IMR-90 (cell line): ENCODE data around the gene ESAM. TPM values are rescaled to one million over a fixed set of nuclear protein-coding genes. Genes with fewer than 3 reads are reported as not detected.

ENCODE experiments used
- ATAC-seq: fragments of 200-7000 bp; cut with Tn5 transposase; 2 replicates; pipeline ENCODE4 v1.9.1; 2020; ENCODE audit warnings: low read depth, mild to moderate bottlenecking, moderate library complexity
- BruUV-seq: library from RNA; stranded (reverse); fragments of 400-500 nt; replicated peaks from 2 replicates; lab custom pipeline; 2021; lab: Mats Ljungman, UMichigan
- CTCF ChIA-PET: fragments of 300-600 bp; formaldehyde crosslinking; extraction: SDS; loops from one replicate; lab custom pipeline; 2021; ENCODE audit warnings: antibody characterized with exemption; lab: Yijun Ruan, JAX
- POLR2A ChIA-PET: fragments of 300-600 bp; sonication (Branson Sonifier 250); formaldehyde crosslinking; loops from one replicate; lab custom pipeline; 2022; ENCODE audit warnings: antibody characterized with exemption; ENCODE audit not compliant: unreplicated experiment; lab: Charles Lee
- DNase-seq: peaks from one replicate; pipeline ENCODE4 v3.0.0; 2013
- H2AFZ ChIP-seq: replicated peaks from 2 replicates; pipeline ENCODE3; 2013; ENCODE audit warnings: low read length, mild to moderate bottlenecking; ENCODE audit not compliant: poor library complexity
- H2AK5ac ChIP-seq: 2 replicates; pipeline ENCODE4 v1.6.1; 2013; ENCODE audit warnings: low read depth, low read length, inconsistent platforms
- H2AK9ac ChIP-seq: replicated peaks from 2 replicates; pipeline ENCODE3; 2013; ENCODE audit warnings: mild to moderate bottlenecking, low read depth, low read length, moderate library complexity; ENCODE audit not compliant: poor library complexity
- H2BK120ac ChIP-seq: 2 replicates; pipeline ENCODE4 v1.6.1; 2013; ENCODE audit warnings: low read depth, low read length, inconsistent platforms
- H2BK15ac ChIP-seq: 3 replicates; pipeline ENCODE4 v1.6.1; 2013; ENCODE audit warnings: low read depth, low read length, inconsistent platforms
- H2BK20ac ChIP-seq: 2 replicates; pipeline ENCODE4 v1.6.1; 2013; ENCODE audit warnings: low read depth, mild to moderate bottlenecking, inconsistent platforms, low read length, moderate library complexity
- H2BK5ac ChIP-seq: 2 replicates; pipeline ENCODE4 v1.6.1; 2013; ENCODE audit warnings: mild to moderate bottlenecking, low read depth, low read length, inconsistent platforms; ENCODE audit not compliant: poor library complexity, severe bottlenecking
- H3K14ac ChIP-seq: replicated peaks from 2 replicates; pipeline ENCODE4 v1.6.1; 2013; ENCODE audit warnings: low read depth, low read length, inconsistent platforms
- H3K18ac ChIP-seq: 2 replicates; pipeline ENCODE4 v1.6.1; 2013; ENCODE audit warnings: low read depth, low read length, control low read depth
- H3K23ac ChIP-seq: 2 replicates; pipeline ENCODE4 v1.6.1; 2013; ENCODE audit warnings: low read depth, low read length, inconsistent platforms
- H3K27ac ChIP-seq: 2 replicates; pipeline ENCODE4 v1.5.1; 2013; ENCODE audit warnings: mild to moderate bottlenecking, control low read depth, low read length; ENCODE audit not compliant: insufficient read depth
- H3K27me3 ChIP-seq: 2 replicates; pipeline ENCODE4 v1.6.1; 2013; ENCODE audit warnings: low read length; ENCODE audit not compliant: control insufficient read depth, insufficient read depth
- H3K36me3 ChIP-seq: 2 replicates; pipeline ENCODE4 v1.6.1; 2013; ENCODE audit warnings: low read length, mixed read lengths; ENCODE audit not compliant: control insufficient read depth, insufficient read depth
- H3K4ac ChIP-seq: 2 replicates; pipeline ENCODE4 v1.6.1; 2013; ENCODE audit warnings: low read depth, low read length, inconsistent platforms
- H3K4me1 ChIP-seq: 2 replicates; pipeline ENCODE4 v1.6.1; 2013; ENCODE audit warnings: low read length, mixed read lengths; ENCODE audit not compliant: control insufficient read depth, insufficient read depth
- H3K4me2 ChIP-seq: 2 replicates; pipeline ENCODE4 v1.6.1; 2013; ENCODE audit warnings: low read depth, mild to moderate bottlenecking, control low read depth, low read length, moderate library complexity
- H3K4me3 ChIP-seq: 2 replicates; pipeline ENCODE4 v1.5.1; 2013; ENCODE audit warnings: low read depth, mild to moderate bottlenecking, control low read depth, low read length, moderate library complexity; ENCODE audit not compliant: insufficient read depth
- H3K56ac ChIP-seq: 2 replicates; pipeline ENCODE4 v1.6.1; 2013; ENCODE audit warnings: low read length, inconsistent platforms; ENCODE audit not compliant: insufficient read depth; ENCODE audit errors: extremely low read depth
- H3K79me1 ChIP-seq, 2 experiments: 2 replicates each; pipeline ENCODE4 v1.6.1; 2013; ENCODE audit warnings: low read length in 2 of 2, inconsistent platforms in 1 of 2, low read depth in 1 of 2
- H3K9ac ChIP-seq: 2 replicates; pipeline ENCODE4 v1.6.1; 2013; ENCODE audit warnings: low read depth, low read length, control low read depth
- H3K9me1 ChIP-seq: 2 replicates; pipeline ENCODE4 v1.6.1; 2013; ENCODE audit warnings: low read length, inconsistent platforms; ENCODE audit not compliant: insufficient read depth
- H3K9me3 ChIP-seq: 2 replicates; pipeline ENCODE4 v1.6.1; 2013; ENCODE audit warnings: low read length; ENCODE audit not compliant: control insufficient read depth, insufficient read depth
- H4K20me1 ChIP-seq: 2 replicates; pipeline ENCODE4 v1.6.1; 2013; ENCODE audit warnings: low read length, inconsistent platforms; ENCODE audit not compliant: insufficient read depth
- H4K5ac ChIP-seq: 2 replicates; pipeline ENCODE4 v1.6.1; 2013; ENCODE audit warnings: mild to moderate bottlenecking, low read depth, low read length, control low read depth
- H4K8ac ChIP-seq, 2 experiments: 2 replicates each; pipeline ENCODE4 v1.6.1; 2013; ENCODE audit warnings: low read depth in 2 of 2, low read length in 2 of 2, control low read depth in 1 of 2, inconsistent platforms in 1 of 2
- H4K91ac ChIP-seq: 2 replicates; pipeline ENCODE4 v1.6.1; 2013; ENCODE audit warnings: low read depth, low read length, inconsistent platforms; ENCODE audit not compliant: insufficient read depth
- SMC3 ChIP-seq: fragments of 150-350 bp; IDR thresholded peaks from 2 replicates; pipeline ENCODE4 v1.6.1; 2016; ENCODE audit warnings: low read depth, mild to moderate bottlenecking, antibody characterized with exemption, low read length, moderate library complexity
- WGBS, 2 experiments: methylation state at CpG; one replicate each; pipeline versions ENCODE4 v1.1.5 to v1.1.7; 2013; ENCODE audit warnings: missing lambda C conversion rate in 2 of 2; ENCODE audit not compliant: insufficient read length in 1 of 2; ENCODE audit errors: extremely low coverage in 2 of 2; 5-methylcytosine and 5-hydroxymethylcytosine counted together
- dilution Hi-C: fragments of 300-500 bp; cut with HindIII; formaldehyde crosslinking; loops from one replicate; pipeline ENCODE4 v1.14.3; 2018; ENCODE audit warnings: low sequenced_read_pairs; ENCODE audit not compliant: unreplicated experiment
- in situ Hi-C: fragments of 300-500 bp; cut with MboI; formaldehyde crosslinking; loops from 3 replicates; pipeline ENCODE4 v1.14.3; 2019; ENCODE audit warnings: low sequenced_read_pairs, inconsistent platforms, mixed read lengths
- intact Hi-C: fragments of 100-400 bp; cut with micrococcal nuclease; formaldehyde crosslinking; loops from 2 replicates; pipeline ENCODE4 v1.10.0; 2022
- polyA plus RNA-seq, 3 experiments: library from polyadenylated mRNA; depleted of rRNA; stranded (reverse); fragments of >200 nt; gene quantifications; 2 replicates each; pipeline ENCODE4 v1.2.3, GENCODE V29; 2012; ENCODE audit warnings: low replicate concordance in 1 of 3
- total RNA-seq: library from RNA; depleted of rRNA; stranded (reverse); fragments of >200 nt; gene quantifications from 2 replicates; pipeline ENCODE4 v1.2.3, GENCODE V29; 2012

Gene ESAM
- total and polyA plus RNA-seq, 2 of the 4 experiments (the other 2 are of a cell fraction), result under 0.01 to 0.12 TPM

GRCh38 chr11:124742555-124742954, 19.5 kb downstream of the ESAM start:
- no peak overlapping the region for H2AK5ac ChIP-seq
- no peak for DNase-seq
- H3K27ac ChIP-seq, result no peak overlapping the region
- peaks cover 0 to 7% of the 10 kb centered on the region in 2 experiments; a peak in 2 of 4 replicates for H3K79me1 ChIP-seq
- in situ Hi-C loops, result no loop called here
- no peaks in the 10 kb centered on the region for H4K20me1 ChIP-seq
- no peak overlapping the region for H3K14ac ChIP-seq
- H2BK15ac ChIP-seq, result no peak overlapping the region
- intact Hi-C loops, result loop anchor here (10.0 kb wide), 1 partner anchor 68 kb away; the partner anchor contains the start of genes SIAE and SPA17
- H2AFZ ChIP-seq, result no peak overlapping the region
- no peak overlapping the region for H3K23ac ChIP-seq
- no CpG with 5 or more reads among the region's 2 CpGs for WGBS, 2 experiments
- H3K9me1 ChIP-seq, result 0 out of 2 replicates have a peak, but pooled peaks cover 3% of the 10 kb centered on the region
- no peak overlapping the region for H2BK5ac ChIP-seq
- no peak overlapping the region for H3K18ac ChIP-seq
- H2AK9ac ChIP-seq, result no peak overlapping the region
- H2BK20ac ChIP-seq, result no peak overlapping the region
- dilution Hi-C loops, result no loop called here
- TF ChIP-seq SMC3, result no peak
- no peak for ATAC-seq
- H3K4me1 ChIP-seq, result peaks cover 4% of the 10 kb centered on the region; the same call in 1 of the 2 replicates
- ChIA-PET POLR2A (no interaction called here), CTCF (no interaction called here)
- no peak overlapping the region for H4K5ac ChIP-seq
- H3K27me3 ChIP-seq, result peaks cover 7% of the 10 kb centered on the region; the same call in 1 of the 2 replicates
- no TSS peak for BruUV-seq
- H4K91ac ChIP-seq, result no peak overlapping the region
- H3K9me3 ChIP-seq, result no peaks in the 10 kb centered on the region
- H3K56ac ChIP-seq, result no peak overlapping the region
- H3K4ac ChIP-seq, result no peak overlapping the region
- no peak overlapping the region for H3K4me3 ChIP-seq
- H3K36me3 ChIP-seq, result no peaks in the 10 kb centered on the region
- no peak overlapping the region for H4K8ac ChIP-seq
- H3K4me2 ChIP-seq, result no peak overlapping the region
- no peak overlapping the region for H3K9ac ChIP-seq
- no peak overlapping the region for H2BK120ac ChIP-seq
